GM21390 (cell line): ENCODE results near the gene GPR61.

Experiments used
- ATAC-seq: cut with Tn5 transposase; IDR thresholded peaks from one replicate; pipeline ENCODE4 v1.9.1; 2021; ENCODE audit not compliant: unreplicated experiment

GPR61 gene

GRCh38 chr1:109539676-109540075 is at the start of gene GPR61:
TSS of gene GPR61 (plus strand) at chr1:109539872. CDS start at chr1:109543023, 3,151 bp downstream.
- no peak for ATAC-seq

- ATAC-seq, result no peak
Observed at GRCh38 chr1:109490029-109490933, 49.4 kb upstream of the GPR61 start.

GRCh38 chr1:109490934-109491302 is 48.8 kb upstream of the GPR61 start:
- ATAC-seq, result no peak

GRCh38 chr1:109491372-109491771 is 48.3 kb upstream of the GPR61 start:
- ATAC-seq, result no peak

GRCh38 chr1:109492779-109493178 is 46.9 kb upstream of the GPR61 start:
- no peak for ATAC-seq

- ATAC-seq, result no peak
Observed at GRCh38 chr1:109493227-109493626, 46.4 kb upstream of the GPR61 start.

- ATAC-seq, result peak; percentile 81
Observed at GRCh38 chr1:109493805-109494539, 45.7 kb upstream of the GPR61 start, which contains the start of gene CYB561D1. TSS of gene CYB561D1 (plus strand) at chr1:109494094. CDS start at chr1:109494140, 46 bp downstream.

- ATAC-seq, result no peak
Observed at GRCh38 chr1:109495738-109496137, 43.9 kb upstream of the GPR61 start.

- no peak for ATAC-seq
Observed at GRCh38 chr1:109497449-109498160, 42.1 kb upstream of the GPR61 start.

- ATAC-seq, result no peak
Observed at GRCh38 chr1:109498161-109498801, 41.4 kb upstream of the GPR61 start.

- ATAC-seq, result no peak
Observed at GRCh38 chr1:109499081-109499480, 40.6 kb upstream of the GPR61 start.

- no peak for ATAC-seq
Observed at GRCh38 chr1:109499661-109500536, 39.8 kb upstream of the GPR61 start.

- no peak for ATAC-seq
Observed at GRCh38 chr1:109500941-109501381, 38.7 kb upstream of the GPR61 start.

- ATAC-seq, result no peak
Observed at GRCh38 chr1:109501644-109502363, 37.9 kb upstream of the GPR61 start.

- no peak for ATAC-seq
Observed at GRCh38 chr1:109502364-109502851, 37.3 kb upstream of the GPR61 start.

- no peak for ATAC-seq
Observed at GRCh38 chr1:109503935-109504334, 35.7 kb upstream of the GPR61 start.

GRCh38 chr1:109504974-109505373 is 34.7 kb upstream of the GPR61 start:
- ATAC-seq, result no peak

- no peak for ATAC-seq
Observed at GRCh38 chr1:109508001-109508872, 31.4 kb upstream of the GPR61 start.
